ENCODE measurements around the gene MYLK4. TPM values are rescaled to one million over a fixed set of nuclear protein-coding genes. Genes with fewer than 3 reads are reported as not detected.

Gene MYLK4
- total RNA-seq, 1 experiment from 2014 or later = 0.85 TPM

- no peak for DNase-seq (ENCODE audit: low read depth, low spot score)
- in situ Hi-C loops (cut with HindIII; ENCODE audit: low pct_unique_long_range_greater_than_20kb, low sequenced_read_pairs) = no loop called here
- peaks cover 5% of the 10 kb centered on the region for H3K4me1 ChIP-seq (ENCODE audit: control insufficient read depth, insufficient read depth, low read length)
- intact Hi-C loops (cut with micrococcal nuclease; ENCODE audit: unreplicated experiment) = no loop called here
- no peaks in the 10 kb centered on the region for H3K27me3 ChIP-seq (ENCODE audit: control insufficient read depth, insufficient read depth, low read length)
- ChIA-PET CTCF (interaction anchor here (0.6 to 1.0 kb wide), 3 partner anchors 11 to 1165 kb away, joined by 3 read pairs; no protein-coding TSS in a partner anchor), POLR2A (no interaction called here)
- no peaks in the 10 kb centered on the region; the same call in 1 of the 2 replicates for H3K36me3 ChIP-seq (ENCODE audit: control insufficient read depth, insufficient read depth, low read length)
- H3K27ac ChIP-seq (ENCODE audit: low read length) = no peak overlapping the region
- H3K9me3 ChIP-seq (ENCODE audit: control insufficient read depth, insufficient read depth, low read depth, low read length) = 0 out of 2 replicates have a peak, but pooled peaks cover 5% of the 10 kb centered on the region
- BruUV-seq (replicated peaks) = no TSS peak
- no peak overlapping the region for H3K4me3 ChIP-seq (ENCODE audit: low read depth in 2 of 2, low read length in 2 of 2)
- no peak for TF ChIP-seq TCF7L2 (IDR thresholded peaks at IDR 0.05; ENCODE audit: low read depth, low read length)
- TF ChIP-seq CTCF (IDR thresholded peaks at IDR 0.05) = peak; percentile 50; the same call in 1 of the 2 replicates
- no peak for TF ChIP-seq POLR2AphosphoS5 (IDR thresholded peaks at IDR 0.05; ENCODE audit: low read depth, low read length)
- ATAC-seq = no peak
These were observed 10.4 kb upstream of the MYLK4 start for GRCh38 chr6:2760882-2761842.

GRCh38 chr6:2758980-2759379 is 8.3 kb upstream of the MYLK4 start:
- DNase-seq (ENCODE audit: low read depth, low spot score) = no peak
- in situ Hi-C loops (cut with HindIII; ENCODE audit: low pct_unique_long_range_greater_than_20kb, low sequenced_read_pairs) (no loop called here), intact Hi-C loops (cut with micrococcal nuclease; ENCODE audit: unreplicated experiment) (no loop called here)
- no TSS peak for BruUV-seq (replicated peaks)
- ChIA-PET CTCF (interaction anchor here (0.9 kb wide), 1 partner anchor 9 kb away, joined by 4 read pairs; no protein-coding TSS in a partner anchor), POLR2A (no interaction called here)
- H3K9me3 ChIP-seq (ENCODE audit: control insufficient read depth, insufficient read depth, low read depth, low read length) = 0 out of 2 replicates have a peak, but pooled peaks cover 5% of the 10 kb centered on the region
- no peak for ATAC-seq
- H3K27me3 ChIP-seq (ENCODE audit: control insufficient read depth, insufficient read depth, low read length) = no peaks in the 10 kb centered on the region
- TF ChIP-seq CTCF (IDR thresholded peaks at IDR 0.05) = no peak
- no peak for TF ChIP-seq TCF7L2 (IDR thresholded peaks at IDR 0.05; ENCODE audit: low read depth, low read length)
- no peak for TF ChIP-seq SIN3A (IDR thresholded peaks at IDR 0.05; ENCODE audit: borderline replicate concordance, insufficient read depth, low read depth, low read length)
- no peak for TF ChIP-seq REST (IDR thresholded peaks at IDR 0.05; ENCODE audit: insufficient read depth in 1 of 2, low read depth in 2 of 2, low read length in 1 of 2)
- TF ChIP-seq POLR2AphosphoS5 (IDR thresholded peaks at IDR 0.05; ENCODE audit: low read depth, low read length) = no peak
- H3K27ac ChIP-seq (ENCODE audit: low read length) = no peak overlapping the region
- no peaks in the 10 kb centered on the region; the same call in 1 of the 2 replicates for H3K4me1 ChIP-seq (ENCODE audit: control insufficient read depth, insufficient read depth, low read length)
- H3K36me3 ChIP-seq (ENCODE audit: control insufficient read depth, insufficient read depth, low read length) = no peaks in the 10 kb centered on the region
- H3K4me3 ChIP-seq (ENCODE audit: low read depth in 2 of 2, low read length in 2 of 2) = no peak overlapping the region

Data from Panc1 (cell line).